NCI-H2107 treated with DMSO at 0.1 percent for 48 hours (cell line): ENCODE results near the gene HSPA1A.
"Not testable (repeated sequence)": the region's sequence is repeated elsewhere in the genome, so short reads cannot be mapped to it uniquely, and the experiment has no call there.

ENCODE experiments used
- DNase-seq: peaks from one replicate; lab custom pipeline; 2025; ENCODE audit not compliant: unreplicated experiment; lab: John Stamatoyannopoulos, UW

The HSPA1A gene

DNA sequence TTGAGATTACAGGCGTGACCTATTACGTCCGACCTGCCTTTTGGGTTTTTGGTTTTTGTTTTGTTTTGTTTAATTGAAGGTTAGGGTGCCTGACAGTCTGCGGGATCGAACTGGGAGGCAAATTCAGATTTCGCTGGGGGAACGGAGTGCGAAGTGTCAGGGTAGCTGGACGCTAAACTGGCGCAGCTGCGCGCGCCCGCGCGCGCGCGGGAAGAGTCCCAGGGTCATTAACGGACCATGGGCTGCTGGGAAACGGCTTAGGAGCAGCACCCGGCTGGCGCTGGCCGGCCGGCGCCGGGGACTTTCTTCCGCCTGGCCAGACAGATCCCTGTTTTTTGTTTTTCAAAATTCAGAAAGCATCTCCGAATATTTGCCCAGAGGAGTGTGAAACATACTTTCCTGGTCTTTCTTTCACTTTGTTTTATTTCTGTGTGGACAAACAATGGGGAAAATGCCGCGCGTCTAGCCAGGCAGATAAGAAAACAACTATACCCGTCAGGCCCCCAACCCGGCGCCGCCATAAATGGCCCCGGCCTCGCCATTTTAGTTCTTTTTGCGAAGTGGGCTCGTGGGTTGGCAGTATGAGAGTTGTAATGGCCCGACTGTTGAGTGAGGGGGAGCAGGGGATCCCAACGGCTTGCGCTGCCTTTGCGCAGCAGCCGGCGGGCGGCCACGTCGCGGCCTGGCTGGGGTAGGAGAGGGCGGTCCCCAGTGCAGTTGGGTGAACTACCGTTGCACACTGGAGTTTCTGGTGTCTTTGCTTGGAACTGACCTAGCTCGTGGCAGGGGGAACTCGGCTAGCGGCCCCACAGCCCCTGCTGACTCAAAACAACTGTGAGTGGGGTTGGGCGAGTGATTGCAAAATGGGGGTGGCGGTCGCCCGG is 19.3 kb downstream of the HSPA1A start:
- peak; percentile 62 for DNase-seq

DNA sequence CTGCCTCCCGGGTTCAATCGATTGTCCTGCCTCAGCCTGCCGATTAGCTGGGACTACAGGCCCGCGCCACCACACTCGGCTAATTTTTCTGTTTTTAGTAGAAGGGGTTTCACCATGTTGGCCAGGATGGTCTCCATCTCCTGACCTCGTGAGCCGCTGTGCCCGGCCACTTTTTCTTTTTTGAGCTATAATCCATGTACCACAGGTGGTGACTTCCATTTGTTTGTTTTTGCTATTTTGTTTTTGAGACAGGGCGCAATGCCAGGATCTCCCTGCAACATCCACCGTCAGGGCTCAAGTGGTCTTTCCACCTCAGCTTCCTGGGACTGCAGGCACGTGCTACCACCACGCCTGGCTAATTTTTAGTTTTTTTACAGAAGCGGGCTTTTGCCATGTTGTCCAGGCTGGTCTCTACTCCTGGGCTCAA is 20.7 kb downstream of the HSPA1A start:
- no peak for DNase-seq

DNA sequence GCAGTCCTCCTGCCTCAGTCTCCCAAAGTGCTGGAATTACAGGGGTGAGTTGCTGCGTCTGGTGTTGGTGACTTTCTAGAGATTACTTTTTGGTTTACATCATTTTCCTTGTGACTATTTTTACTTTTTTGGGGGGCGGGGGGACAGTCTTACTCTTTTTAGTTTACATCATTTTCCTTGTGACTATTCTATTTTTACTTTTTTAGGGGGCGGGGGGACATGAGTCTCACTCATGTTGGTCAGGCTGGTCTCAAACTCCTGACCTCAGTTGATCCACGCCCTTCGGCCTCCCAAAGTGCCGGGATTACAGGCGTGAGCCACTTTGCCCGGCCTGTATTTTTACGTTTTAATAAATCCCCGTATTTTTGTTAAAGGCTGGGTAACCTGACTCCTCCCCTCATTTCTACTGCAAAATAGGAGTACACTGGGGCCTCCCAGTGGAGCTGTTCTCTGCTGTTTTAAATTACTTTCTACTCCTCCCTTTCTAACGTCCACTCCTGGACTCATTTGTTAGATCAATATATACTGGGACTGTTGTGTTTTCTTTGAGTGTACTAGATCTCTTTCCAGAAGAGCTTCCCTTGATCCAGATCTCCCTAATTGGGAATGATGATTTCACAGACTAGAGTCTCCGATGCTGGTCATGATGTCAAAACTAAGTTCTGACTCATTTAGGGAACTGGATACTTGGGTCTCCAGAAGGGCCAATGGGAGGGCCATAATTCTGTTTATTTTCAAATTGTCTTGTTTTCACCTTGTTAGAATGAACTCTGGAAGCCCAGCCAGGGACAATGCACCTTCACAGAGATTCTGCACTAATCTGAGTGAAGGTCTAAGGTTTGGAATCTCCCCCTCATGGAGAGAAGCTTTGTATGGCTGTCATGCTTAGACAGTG is 21.4 kb downstream of the HSPA1A start:
- DNase-seq, result no peak

DNA sequence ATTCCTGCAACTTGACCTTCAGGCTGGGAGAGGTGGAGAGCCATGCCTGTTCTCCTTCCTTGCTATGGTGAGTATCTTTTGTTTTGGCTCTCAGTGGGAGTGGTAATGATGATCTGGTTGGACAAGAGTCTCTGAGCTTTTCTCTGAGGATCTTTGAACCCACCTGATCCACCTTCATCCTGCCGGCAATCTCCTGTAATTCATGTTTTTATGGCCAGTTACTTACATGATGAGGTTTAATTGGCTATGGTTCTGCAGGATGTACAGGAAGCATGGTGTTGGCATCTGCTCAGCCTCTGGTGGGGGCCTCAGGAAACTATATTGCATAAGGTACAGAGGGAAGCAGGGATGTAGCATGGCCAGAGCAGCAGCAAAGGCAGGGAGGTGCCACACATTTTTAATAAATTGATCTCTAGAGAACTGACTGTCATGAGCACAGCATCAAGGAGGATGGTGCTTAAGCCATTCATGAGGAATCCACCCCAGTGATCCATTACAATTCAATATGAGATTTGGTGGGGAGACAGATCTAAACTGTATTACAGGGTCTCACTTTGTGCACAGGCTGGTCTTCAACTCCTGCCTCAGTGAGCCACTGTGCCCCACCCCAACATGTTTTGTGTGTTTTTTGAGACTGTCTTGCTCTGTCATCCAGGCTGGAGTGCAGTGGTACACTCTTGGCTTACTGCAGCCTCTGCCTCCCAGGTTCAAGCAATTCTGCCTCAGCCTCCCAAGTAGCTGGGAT is 22.2 kb downstream of the HSPA1A start:
- no peak for DNase-seq

DNA sequence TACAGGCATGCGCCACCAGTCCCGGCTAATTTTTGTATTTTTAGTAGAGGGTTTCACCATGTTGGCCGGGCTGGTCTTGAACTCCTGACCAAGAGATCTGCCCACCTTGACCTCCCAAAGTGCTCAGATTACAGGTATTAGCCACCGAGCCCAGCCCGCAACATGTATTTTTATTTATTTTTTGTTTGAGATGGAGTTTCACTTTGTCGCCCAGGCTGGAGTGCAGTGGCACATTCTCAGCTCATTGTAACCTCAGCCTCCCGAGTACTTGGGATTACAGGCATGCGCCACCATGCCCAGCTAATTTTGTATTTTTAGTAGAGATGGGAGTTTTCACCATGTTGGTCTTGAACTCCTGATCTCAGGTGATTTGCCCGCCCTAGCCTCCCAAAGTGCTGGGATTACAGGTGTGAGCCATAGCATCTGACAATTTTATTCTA is 22.8 kb downstream of the HSPA1A start:
- not testable (repeated sequence) for DNase-seq

DNA sequence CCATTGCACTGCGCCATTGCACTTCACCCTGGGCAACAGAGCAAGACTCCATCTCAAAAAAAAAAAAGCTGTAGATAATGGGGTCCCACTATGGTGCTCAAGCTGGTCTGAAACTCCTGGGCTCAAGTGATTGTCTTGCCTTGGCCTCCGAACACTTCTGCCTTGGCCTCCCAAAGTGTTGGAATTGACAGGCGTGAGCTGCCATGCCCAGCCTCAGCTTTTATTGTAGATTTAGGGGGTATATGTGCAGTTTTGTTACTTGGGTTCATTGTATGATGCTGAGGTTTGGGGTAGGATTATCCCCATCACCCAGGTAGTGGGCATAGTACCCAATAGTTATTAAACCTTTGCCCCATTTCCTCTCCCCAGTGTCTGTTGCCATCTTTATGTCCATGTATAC is 23.6 kb downstream of the HSPA1A start:
- DNase-seq, result no peak

DNA sequence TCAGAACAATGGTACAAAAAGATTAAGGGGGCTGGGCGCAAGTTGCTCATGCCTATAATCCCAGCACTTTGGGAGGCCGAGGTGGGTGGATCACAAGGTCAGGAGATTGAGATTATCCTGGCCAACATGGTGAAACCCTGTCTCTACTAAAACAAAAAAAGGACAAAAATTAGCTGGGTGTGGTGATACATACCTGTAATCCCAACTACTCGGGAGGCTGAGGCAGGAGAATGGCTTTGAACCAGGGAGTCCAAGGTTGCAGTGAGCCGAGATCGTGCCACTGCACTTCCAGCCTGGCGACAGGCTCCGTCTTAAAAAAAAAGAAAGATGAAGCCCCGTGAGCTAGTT is 24.4 kb downstream of the HSPA1A start:
- DNase-seq, result not testable (repeated sequence)

DNA sequence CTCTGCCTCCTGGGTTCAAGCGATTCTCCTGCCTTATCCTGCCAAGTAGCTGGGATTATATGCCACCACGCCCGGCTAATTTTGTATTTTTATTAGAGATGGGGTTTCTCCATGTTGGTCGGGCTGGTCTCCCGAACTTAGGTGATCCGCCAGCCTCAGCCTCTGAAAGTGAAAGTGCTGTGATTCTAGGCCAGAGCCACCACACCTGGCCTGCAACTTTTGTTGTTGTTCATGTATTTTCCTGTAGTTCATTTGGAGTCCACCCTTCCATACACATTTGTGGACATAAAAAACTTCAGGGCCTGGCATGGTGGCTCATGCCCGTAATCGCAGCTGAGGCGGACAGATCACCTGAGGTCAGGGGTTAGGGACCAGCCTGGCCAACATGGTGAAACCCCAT is 26.7 kb downstream of the HSPA1A start:
- no peak for DNase-seq

DNA sequence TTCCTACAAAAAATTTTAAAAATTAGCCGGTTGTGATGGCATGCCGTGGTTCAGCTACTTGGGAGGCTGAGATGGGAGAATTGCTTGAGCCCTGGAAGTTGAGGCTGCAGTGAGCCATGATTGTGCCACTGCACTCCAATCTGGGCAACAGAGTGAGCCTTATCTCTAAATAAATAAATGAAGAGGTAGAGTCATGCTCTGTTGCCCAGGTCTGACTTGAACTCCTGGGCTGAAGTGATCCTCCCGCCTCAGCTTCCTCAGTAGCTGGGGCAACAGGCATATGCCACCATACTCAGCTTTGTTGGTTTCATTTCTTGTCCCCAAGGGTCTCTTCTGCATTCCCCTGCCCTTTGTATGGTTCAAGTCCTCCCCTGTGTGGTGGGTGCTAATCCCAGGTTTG is 29.2 kb downstream of the HSPA1A start:
- no peak for DNase-seq

DNA sequence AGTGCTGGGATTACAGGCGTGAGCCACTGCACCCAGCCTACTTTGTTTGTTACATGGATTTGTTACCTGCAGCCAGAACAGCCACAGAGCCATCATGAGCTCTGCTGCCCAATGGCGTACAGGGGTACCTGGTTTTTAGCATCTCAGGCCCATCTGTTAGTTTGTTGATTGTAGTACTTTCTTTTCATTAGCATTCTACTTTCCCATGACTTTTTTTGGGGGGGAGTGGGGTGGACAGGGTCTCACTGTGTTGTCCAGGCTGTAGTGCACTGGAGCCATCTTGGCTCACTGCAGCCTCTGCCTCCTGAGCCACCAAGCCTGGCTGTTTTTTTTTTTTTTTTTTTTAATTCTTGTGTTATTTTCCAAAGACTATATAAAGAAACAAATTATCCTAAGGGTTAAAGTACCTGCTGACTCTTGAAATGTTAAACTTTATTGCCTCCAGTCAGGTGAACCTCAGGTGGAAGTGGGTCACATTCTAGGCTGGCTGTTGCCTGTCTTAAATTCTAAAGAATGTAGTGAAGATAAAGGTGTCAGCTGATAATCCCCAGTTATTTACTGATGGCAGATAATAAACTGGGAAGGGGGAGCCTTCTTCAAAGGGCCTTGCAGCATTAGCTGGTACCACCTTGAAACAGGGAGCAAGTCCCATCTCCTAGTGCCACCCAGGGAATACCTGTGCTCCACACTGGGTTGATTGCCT is 32.1 kb downstream of the HSPA1A start:
- DNase-seq, result no peak

DNA sequence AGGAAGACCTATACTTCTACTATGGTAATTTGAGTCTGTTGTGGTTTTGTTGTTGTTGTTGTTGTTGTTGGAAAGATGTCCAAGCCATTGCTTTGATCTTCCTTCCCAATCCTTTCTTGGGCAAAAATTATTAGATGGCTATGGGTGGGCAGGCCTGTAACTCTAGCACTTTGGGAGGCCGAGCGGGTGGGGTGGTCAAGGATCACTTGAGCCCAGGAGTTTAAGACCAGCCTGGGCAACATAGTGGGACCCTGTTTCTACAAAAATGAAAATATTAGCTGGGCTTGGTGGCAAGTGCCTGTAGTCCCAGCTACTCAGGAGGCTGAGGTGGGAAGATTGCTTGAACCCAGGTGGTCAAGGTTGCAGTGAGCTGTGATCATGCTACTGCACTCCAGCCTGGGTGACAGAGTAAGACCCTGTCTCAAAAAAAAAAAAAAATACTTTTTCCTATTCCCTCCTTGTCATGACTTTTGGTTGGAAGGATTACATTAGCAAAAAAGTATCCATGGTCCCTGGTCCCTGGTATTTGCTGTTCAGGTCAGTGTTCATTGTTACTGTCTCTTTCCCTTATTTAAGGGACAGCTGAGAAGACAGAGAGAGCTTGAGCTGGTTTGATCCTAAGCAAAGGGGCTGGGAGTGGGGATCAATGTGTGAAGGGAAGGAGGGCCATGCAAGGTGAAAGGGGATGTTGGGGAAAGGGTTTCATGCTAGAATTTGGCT is 35.6 kb downstream of the HSPA1A start:
- DNase-seq, result no peak

DNA sequence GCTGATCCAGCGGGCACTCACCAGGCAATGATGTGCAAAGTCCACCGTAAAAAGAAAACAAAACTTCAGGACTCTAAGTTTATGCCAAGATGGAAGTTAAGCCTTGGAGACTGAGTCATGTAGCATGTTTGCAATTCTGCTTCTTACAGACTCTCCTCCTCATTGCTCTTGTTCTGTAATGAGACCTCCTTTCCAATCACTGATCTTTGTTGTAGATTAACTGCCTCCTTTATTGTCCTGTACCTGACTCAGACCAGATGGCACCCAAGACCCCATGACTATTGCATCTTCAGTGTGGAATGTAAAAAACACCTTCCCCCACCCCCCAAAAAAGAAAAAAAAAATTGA is 36.1 kb downstream of the HSPA1A start:
- DNase-seq, result no peak

DNA sequence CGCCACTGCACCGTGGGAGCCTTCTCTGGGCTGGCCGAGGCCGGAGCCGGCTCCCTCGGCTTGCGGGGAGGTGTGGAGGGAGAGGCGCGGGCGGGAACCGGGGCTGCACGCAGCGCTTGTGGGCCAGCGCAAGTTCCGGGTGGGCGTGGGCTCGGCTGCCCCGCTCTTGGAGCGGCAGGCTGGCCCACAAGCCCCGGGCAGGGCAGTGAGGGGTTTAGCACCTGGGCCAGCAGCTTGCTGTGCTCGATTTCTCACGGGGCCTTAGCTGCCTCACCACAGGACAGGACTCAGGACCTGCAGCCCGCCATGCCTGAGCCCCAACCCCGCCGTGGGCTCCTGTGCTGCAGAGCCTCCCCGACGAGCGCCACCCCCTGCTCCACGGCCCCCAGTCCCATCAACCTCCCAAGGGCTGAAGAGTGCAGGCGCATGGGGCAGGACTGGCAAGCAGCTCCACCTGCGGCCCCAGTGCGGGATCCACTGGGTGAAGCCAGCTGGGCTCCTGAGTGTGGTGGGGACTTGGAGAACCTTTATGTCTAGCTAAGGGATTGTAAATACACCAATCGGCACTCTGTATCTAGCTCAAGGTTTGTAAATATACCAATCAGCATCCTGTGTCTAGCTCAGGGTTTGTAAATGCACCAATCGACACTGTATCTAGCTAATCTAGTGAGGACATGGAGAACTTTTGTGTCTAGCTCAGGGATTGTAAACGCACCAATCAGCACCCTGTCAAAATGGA is 36.8 kb downstream of the HSPA1A start:
- not testable (repeated sequence) for DNase-seq

DNA sequence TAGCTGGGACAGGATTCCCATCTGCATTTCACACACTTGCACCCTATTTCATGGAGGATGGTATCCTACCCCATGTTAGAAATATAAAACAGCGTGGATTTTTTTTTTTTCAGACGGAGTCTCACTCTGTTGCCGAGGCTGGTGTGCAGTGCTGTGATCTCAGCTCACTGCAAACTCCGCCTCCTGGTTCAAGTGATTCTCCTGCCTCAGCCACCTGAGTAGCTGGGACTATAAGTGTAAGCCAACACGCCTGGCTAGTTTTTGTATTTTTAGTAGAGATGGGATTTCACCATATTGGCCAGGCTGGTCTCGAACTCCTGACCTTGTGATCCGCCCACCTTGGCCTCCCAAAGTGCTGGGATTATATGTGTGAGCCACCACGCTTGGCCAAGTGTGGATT is 42.4 kb downstream of the HSPA1A start:
- DNase-seq, result not testable (repeated sequence)

DNA sequence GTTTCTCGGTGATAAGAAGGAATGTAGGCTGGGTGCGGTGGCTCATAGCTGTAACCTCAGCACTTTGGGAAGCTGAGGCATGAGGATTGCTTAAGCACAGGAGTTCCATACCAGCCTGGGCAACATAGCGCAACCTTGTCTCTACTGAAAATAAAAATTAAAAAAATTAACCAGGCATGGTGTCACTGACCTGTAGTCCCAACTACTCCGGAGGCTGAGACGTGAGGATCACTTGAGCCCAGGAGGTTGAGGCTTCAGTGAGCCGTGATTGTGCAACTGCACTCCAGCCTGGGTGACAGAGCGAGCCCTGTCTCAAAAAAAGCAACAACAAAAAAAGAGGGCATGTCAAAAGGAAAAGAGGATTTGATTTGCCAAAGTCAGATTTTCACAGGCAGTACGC is 43.4 kb downstream of the HSPA1A start:
- DNase-seq, result no peak

DNA sequence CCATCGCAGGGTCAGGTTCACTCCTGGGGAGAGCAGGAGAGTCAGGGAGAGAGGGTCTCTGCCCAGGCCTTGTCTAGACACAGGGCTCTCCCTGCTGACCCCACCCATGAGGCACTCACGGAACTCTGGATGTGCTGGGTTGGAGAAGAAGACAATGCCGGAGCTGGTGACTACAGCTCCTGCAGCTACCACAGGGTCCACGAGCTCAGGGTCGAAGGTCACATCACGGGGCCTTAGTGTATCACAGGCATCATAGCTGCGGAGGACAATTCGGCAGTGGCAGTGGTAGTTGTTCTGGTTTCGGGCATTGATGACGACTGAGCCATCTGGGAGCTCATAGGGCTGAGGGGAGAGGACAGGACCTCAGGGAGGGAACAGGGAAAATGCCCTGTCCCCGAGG is 44.6 kb downstream of the HSPA1A start:
- no peak for DNase-seq

DNA sequence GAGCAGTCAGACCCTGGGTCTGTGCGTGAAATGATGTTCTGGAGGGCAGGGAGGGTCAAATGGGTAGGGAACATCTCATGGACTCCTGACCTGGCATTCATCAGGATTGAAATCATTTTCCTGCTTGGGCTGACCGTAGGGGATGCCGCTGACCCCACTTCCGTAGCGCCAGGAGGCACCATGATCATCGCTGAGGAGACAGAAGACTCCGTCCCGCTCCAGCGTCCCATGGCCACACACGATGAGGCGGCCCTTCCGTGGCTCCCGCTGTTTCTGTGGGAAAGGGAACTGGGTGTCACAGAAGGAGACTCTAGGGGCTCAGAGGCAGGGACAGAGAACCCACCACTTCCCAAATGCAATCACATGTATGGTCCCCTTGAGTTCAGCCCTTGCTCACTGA is 45.0 kb downstream of the HSPA1A start:
- no peak for DNase-seq

DNA sequence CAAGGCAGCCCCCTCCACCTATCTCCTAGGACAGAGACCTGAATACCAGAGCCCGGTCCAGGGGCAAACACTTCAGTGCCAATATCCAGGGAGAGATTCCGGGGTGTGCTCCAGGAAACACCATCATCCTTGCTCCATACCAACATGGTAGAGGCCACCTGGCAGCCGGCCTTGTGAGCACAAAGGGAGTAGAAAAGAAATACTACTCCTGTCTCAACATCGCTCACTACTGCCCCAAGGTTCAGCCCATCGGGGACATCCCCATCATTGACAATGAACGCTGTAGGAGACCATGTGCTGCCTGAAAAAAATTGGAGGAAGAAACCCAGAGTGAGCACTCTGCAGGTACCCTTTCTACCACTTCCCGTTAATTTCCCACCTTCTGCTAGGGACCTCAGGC is 45.8 kb downstream of the HSPA1A start:
- no peak for DNase-seq

DNA sequence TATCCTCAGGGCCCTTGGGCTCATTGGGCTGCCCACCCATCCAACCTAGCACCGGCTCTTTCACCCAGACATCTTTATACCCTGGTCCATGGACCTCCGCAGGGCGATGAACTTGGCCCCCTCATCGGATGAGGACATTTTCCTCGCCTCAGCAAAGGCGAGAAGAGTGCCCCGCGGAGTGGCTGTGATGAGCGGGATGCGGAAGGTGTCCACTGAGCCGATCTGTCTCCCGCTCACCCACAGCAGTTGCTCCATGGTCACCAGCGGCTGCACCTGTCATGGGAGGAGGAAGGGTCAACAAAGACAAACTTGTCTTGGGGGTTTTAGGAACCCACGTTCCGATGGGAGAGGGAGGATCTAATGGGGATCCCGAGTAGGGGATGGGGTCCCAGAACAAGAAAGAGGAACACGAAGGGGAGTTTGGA is 46.6 kb downstream of the HSPA1A start:
- DNase-seq, result no peak
